ENCODE data around the gene CYB561D1.

CYB561D1 gene

DNA sequence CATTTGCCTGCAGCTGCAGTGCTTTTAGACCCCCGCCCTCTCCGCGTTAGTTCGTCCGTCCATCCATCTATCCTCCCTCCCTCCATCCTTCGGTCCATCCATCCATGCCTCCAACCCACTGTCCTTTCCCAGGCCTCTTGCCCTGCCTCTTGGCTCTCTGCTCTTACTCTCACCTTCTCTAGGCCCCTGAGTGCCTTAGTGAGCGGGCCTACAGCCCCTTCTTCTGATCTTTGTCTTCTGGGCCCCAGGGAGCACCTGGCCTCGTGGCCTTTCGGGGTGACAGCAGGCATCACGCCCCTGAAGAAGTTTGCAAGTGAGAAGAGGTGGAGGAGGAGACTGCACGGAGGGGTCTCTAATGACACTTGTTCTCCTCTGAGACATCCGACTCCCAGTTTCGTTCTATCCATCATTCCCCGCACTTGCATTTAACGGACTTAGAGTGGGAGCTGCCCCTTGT is 9.3 kb upstream of the CYB561D1 start:
- Histone ChIP-seq H3K27me3 (ENCODE audit: insufficient read depth, low read length) (no peaks in the 10 kb centered on the region; the same call in 1 of the 2 replicates), H3K4me2 (ENCODE audit: low read length) (peak overlapping the region; percentile 97), H3F3A (ENCODE audit: insufficient read depth, low read length) (peaks cover 5% of the 10 kb centered on the region; the same call in 1 of the 2 replicates), H3K79me2 (ENCODE audit: insufficient read depth, low read length) (no peaks in the 10 kb centered on the region), H3K9me2 (ENCODE audit: low read depth, low read length) (no peaks in the 10 kb centered on the region), H3K27ac (ENCODE audit: low read depth, low read length, poor library complexity, severe bottlenecking) (peak overlapping the region; percentile 9), H3K36me3 (ENCODE audit: insufficient read depth, low read length) (no peaks in the 10 kb centered on the region), H3K4me1 (ENCODE audit: insufficient read depth, low read length, severe bottlenecking) (peaks cover 23% of the 10 kb centered on the region), H4K20me1 (ENCODE audit: insufficient read depth, low read length) (no peaks in the 10 kb centered on the region), H2AFZ (ENCODE audit: low read length) (peak overlapping the region; percentile 44; the same call in 1 of the 2 replicates), H3K4me3 (ENCODE audit: low read depth, low read length, poor library complexity, severe bottlenecking) (peak overlapping the region; percentile 86), H3K9me3 (ENCODE audit: low read length) (no peaks in the 10 kb centered on the region), H3K9ac (ENCODE audit: low read length) (peak overlapping the region; percentile 84)
- no peak for TF ChIP-seq EZH2 (IDR thresholded peaks at IDR 0.05; ENCODE audit: borderline replicate concordance, low read length)
- TF ChIP-seq, protein P1, sequence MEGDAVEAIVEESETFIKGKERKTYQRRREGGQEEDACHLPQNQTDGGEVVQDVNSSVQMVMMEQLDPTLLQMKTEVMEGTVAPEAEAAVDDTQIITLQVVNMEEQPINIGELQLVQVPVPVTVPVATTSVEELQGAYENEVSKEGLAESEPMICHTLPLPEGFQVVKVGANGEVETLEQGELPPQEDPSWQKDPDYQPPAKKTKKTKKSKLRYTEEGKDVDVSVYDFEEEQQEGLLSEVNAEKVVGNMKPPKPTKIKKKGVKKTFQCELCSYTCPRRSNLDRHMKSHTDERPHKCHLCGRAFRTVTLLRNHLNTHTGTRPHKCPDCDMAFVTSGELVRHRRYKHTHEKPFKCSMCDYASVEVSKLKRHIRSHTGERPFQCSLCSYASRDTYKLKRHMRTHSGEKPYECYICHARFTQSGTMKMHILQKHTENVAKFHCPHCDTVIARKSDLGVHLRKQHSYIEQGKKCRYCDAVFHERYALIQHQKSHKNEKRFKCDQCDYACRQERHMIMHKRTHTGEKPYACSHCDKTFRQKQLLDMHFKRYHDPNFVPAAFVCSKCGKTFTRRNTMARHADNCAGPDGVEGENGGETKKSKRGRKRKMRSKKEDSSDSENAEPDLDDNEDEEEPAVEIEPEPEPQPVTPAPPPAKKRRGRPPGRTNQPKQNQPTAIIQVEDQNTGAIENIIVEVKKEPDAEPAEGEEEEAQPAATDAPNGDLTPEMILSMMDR (IDR thresholded peaks at IDR 0.05; ENCODE audit: low read length) = no peak

DNA sequence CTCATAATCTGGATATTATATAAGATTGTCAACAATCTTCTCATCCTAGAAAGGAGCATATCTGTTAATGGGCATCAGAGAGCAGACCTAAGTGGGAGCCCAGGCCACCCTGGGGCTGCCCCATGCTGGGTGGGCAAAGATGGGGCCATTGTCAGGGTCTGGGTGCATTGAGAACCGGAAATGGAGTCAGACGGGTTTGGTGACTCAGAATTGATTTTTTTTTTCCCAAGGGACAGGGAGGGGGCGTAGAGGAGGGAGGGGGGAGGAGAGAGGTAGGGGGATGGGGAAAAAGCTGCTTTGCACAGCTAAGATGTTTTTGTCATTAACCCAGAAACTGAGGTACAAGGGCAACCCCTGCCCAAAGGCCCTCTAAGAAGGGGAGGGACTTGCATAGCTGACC is 8.9 kb upstream of the CYB561D1 start:
- peak overlapping the region; percentile 9 for H3K27ac ChIP-seq (ENCODE audit: low read depth, low read length, poor library complexity, severe bottlenecking)
- H3K4me1 ChIP-seq (ENCODE audit: insufficient read depth, low read length, severe bottlenecking) = peaks cover 23% of the 10 kb centered on the region
- peak overlapping the region; percentile 86 for H3K4me3 ChIP-seq (ENCODE audit: low read depth, low read length, poor library complexity, severe bottlenecking)
- no peaks in the 10 kb centered on the region; the same call in 1 of the 2 replicates for H3K27me3 ChIP-seq (ENCODE audit: insufficient read depth, low read length)
- H3K79me2 ChIP-seq (ENCODE audit: insufficient read depth, low read length) = no peaks in the 10 kb centered on the region
- H3K9ac ChIP-seq (ENCODE audit: low read length) = peak overlapping the region; percentile 84
- peak overlapping the region; percentile 97 for H3K4me2 ChIP-seq (ENCODE audit: low read length)
- H2AFZ ChIP-seq (ENCODE audit: low read length) = no peak overlapping the region
- H3F3A ChIP-seq (ENCODE audit: insufficient read depth, low read length) = peaks cover 5% of the 10 kb centered on the region; the same call in 1 of the 2 replicates
- H4K20me1 ChIP-seq (ENCODE audit: insufficient read depth, low read length) = no peaks in the 10 kb centered on the region
- no peaks in the 10 kb centered on the region for H3K9me2 ChIP-seq (ENCODE audit: low read depth, low read length)
- H3K9me3 ChIP-seq (ENCODE audit: low read length) = no peaks in the 10 kb centered on the region
- TF ChIP-seq, protein P1 (IDR thresholded peaks at IDR 0.05; ENCODE audit: low read length) = no peak
- no peaks in the 10 kb centered on the region for H3K36me3 ChIP-seq (ENCODE audit: insufficient read depth, low read length)

DNA sequence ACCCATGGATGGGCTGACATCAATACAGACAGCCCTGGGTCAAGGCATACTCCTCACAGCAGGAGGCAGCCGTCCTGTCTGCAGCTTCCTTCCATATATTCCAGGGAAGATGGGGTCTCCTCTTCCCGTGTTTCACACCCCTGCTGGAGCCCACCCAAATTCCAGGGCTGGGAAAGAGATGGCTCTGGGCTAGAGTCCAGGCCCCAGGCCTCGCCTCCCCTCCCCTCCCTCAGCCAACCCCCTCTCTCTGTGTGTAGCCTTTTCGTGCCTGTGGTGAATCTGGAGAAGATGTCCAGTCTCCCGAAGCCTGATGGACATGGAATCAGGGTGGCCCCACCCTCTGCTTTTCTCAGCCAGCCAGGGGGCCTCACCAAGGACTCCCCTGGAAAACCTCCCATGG is 6.6 kb upstream of the CYB561D1 start:
- Histone ChIP-seq H3K36me3 (ENCODE audit: insufficient read depth, low read length) (no peaks in the 10 kb centered on the region), H4K20me1 (ENCODE audit: insufficient read depth, low read length) (no peaks in the 10 kb centered on the region), H3K4me3 (ENCODE audit: low read depth, low read length, poor library complexity, severe bottlenecking) (no peak overlapping the region)

More for the DNA sequence above, 6.6 kb upstream of the CYB561D1 start:
- Histone ChIP-seq H3K4me2 (ENCODE audit: low read length) (no peak overlapping the region), H3K79me2 (ENCODE audit: insufficient read depth, low read length) (no peaks in the 10 kb centered on the region), H3K27ac (ENCODE audit: low read depth, low read length, poor library complexity, severe bottlenecking) (no peak overlapping the region), H3K27me3 (ENCODE audit: insufficient read depth, low read length) (no peaks in the 10 kb centered on the region; the same call in 1 of the 2 replicates), H2AFZ (ENCODE audit: low read length) (no peak overlapping the region), H3K9ac (ENCODE audit: low read length) (no peak overlapping the region), H3K9me3 (ENCODE audit: low read length) (no peaks in the 10 kb centered on the region), H3K4me1 (ENCODE audit: insufficient read depth, low read length, severe bottlenecking) (peaks cover 23% of the 10 kb centered on the region), H3K9me2 (ENCODE audit: low read depth, low read length) (no peaks in the 10 kb centered on the region), H3F3A (ENCODE audit: insufficient read depth, low read length) (peaks cover 5% of the 10 kb centered on the region; the same call in 1 of the 2 replicates)
- TF ChIP-seq EZH2 (IDR thresholded peaks at IDR 0.05; ENCODE audit: borderline replicate concordance, low read length) = no peak
- TF ChIP-seq, protein P1 (IDR thresholded peaks at IDR 0.05; ENCODE audit: low read length) = no peak
